ENCODE data around the gene SMIM12. TPM values are rescaled to one million over a fixed set of nuclear protein-coding genes. Genes with fewer than 3 reads are reported as not detected.

Gene SMIM12
- polyA plus RNA-seq, 2 of the 4 experiments (the other 2 are of a cell fraction) = 35.8 to 37.5 TPM

- no peak overlapping the region for H3K4me2 ChIP-seq
- no peaks in the 10 kb centered on the region for H3K9me3 ChIP-seq
- H3K27ac ChIP-seq = no peak overlapping the region
- TF ChIP-seq FOXS1 (CRISPR knock-in tag; IDR thresholded peaks at IDR 0.05) (no peak), CBX2 (IDR thresholded peaks at IDR 0.05; ENCODE audit: borderline replicate concordance, low read depth) (no peak), NPAS2 (CRISPR knock-in tag; IDR thresholded peaks at IDR 0.05; ENCODE audit: borderline replicate concordance) (no peak), POLR2A (IDR thresholded peaks at IDR 0.05; ENCODE audit: low read length) (no peak), EP300 (IDR thresholded peaks at IDR 0.05) (no peak), EHMT2 (IDR thresholded peaks at IDR 0.05; ENCODE audit: low read depth) (no peak), RCOR1 (IDR thresholded peaks at IDR 0.05; ENCODE audit: low read depth, low read length) (no peak), HOXA7 (CRISPR knock-in tag; IDR thresholded peaks at IDR 0.05) (no peak), FOSB (CRISPR knock-in tag; IDR thresholded peaks at IDR 0.05) (no peak), CEBPB (IDR thresholded peaks at IDR 0.05) (no peak), RNF2 (IDR thresholded peaks at IDR 0.05; ENCODE audit: borderline replicate concordance, low read depth) (no peak), NR3C1 (IDR thresholded peaks at IDR 0.05) (no peak), ELK1 (IDR thresholded peaks at IDR 0.05; ENCODE audit: low read depth, low read length) (no peak), SREBF2 (IDR thresholded peaks at IDR 0.05) (no peak), RAD21 (conservative IDR thresholded peaks at IDR 0.05 in 1 of 2, IDR thresholded peaks at IDR 0.05 in 1 of 2) (no peak), ZSCAN20 (CRISPR knock-in tag; IDR thresholded peaks at IDR 0.05) (no peak), HOXB13 (CRISPR knock-in tag; IDR thresholded peaks at IDR 0.05; ENCODE audit: low read depth) (no peak)
- CTCF ChIA-PET = interaction anchor here (0.7 to 0.9 kb wide), 2 partner anchors 9 to 13 kb away, joined by 3 to 4 read pairs; no protein-coding TSS in a partner anchor
- ATAC-seq (no peak), FAIRE-seq (no peak), DNase-seq (ENCODE audit: low read depth in 1 of 2, low spot score in 1 of 2) (no peak)
- H3K4me1 ChIP-seq = no peaks in the 10 kb centered on the region
- POLR2A ChIA-PET = no interaction called here
- H3K4me3 ChIP-seq = no peak overlapping the region
- 95% methylated on average over 1 of the region's 1 CpG for WGBS (ENCODE audit: missing lambda C conversion rate)
Measured at GRCh38 chr1:34833711-34834110, 25.8 kb downstream of the SMIM12 start.

GRCh38 chr1:34831721-34832246, 27.8 kb downstream of the SMIM12 start:
- no peak for FAIRE-seq
- Histone ChIP-seq H3K4me1 (no peaks in the 10 kb centered on the region), H3K9me3 (no peaks in the 10 kb centered on the region), H3K4me2 (no peak overlapping the region), H3K4me3 (no peak overlapping the region), H3K27ac (no peak overlapping the region)
- TF ChIP-seq RAD21 (conservative IDR thresholded peaks at IDR 0.05 in 1 of 2, IDR thresholded peaks at IDR 0.05 in 1 of 2) (no peak), TFCP2L1 (CRISPR knock-in tag; IDR thresholded peaks at IDR 0.05) (no peak), RCOR1 (IDR thresholded peaks at IDR 0.05; ENCODE audit: low read depth, low read length) (no peak), PHF8 (IDR thresholded peaks at IDR 0.05; ENCODE audit: borderline replicate concordance, low read depth) (no peak), HOXB13 (CRISPR knock-in tag; IDR thresholded peaks at IDR 0.05; ENCODE audit: low read depth) (no peak), NR3C1 (IDR thresholded peaks at IDR 0.05) (no peak), TP53 (CRISPR knock-in tag; IDR thresholded peaks at IDR 0.05) (no peak), HEYL (CRISPR knock-in tag; IDR thresholded peaks at IDR 0.05) (no peak), USF2 (IDR thresholded peaks at IDR 0.05) (no peak), CHD2 (IDR thresholded peaks at IDR 0.05; ENCODE audit: low read length, partially characterized antibody) (no peak), BHLHE40 (IDR thresholded peaks at IDR 0.05; ENCODE audit: low read depth, low read length) (no peak), PBX3 (IDR thresholded peaks at IDR 0.05) (no peak), SMC3 (IDR thresholded peaks at IDR 0.05) (no peak), GATA3 (IDR thresholded peaks at IDR 0.05; ENCODE audit: borderline replicate concordance) (no peak), ELK1 (IDR thresholded peaks at IDR 0.05; ENCODE audit: low read depth, low read length) (no peak), JUN (IDR thresholded peaks at IDR 0.05) (no peak), CBX8 (IDR thresholded peaks at IDR 0.05) (no peak), EHF (CRISPR knock-in tag; IDR thresholded peaks at IDR 0.05) (no peak), RFX5 (IDR thresholded peaks at IDR 0.05) (no peak)
- 80% methylated on average over 2 of the region's 6 CpGs for WGBS (ENCODE audit: missing lambda C conversion rate)
- ChIA-PET CTCF (interaction anchor here (1.2 to 2.3 kb wide), 3 partner anchors 11 to 35 kb away, joined by 3 to 11 read pairs (median 4); no protein-coding TSS in a partner anchor), POLR2A (no interaction called here)
- no peak for DNase-seq (ENCODE audit: low read depth in 1 of 2, low spot score in 1 of 2)
- no peak for ATAC-seq
